ENCODE measurements around the gene KLK4. TPM values are rescaled to one million over a fixed set of nuclear protein-coding genes. Genes with fewer than 3 reads are reported as not detected.

The KLK4 gene
- total and polyA plus RNA-seq, 10 of the 15 experiments (the other 5 are each of a cell fraction or from before 2014, with no cell fraction given): 0.06 to 0.31 TPM; not detected in 8

GRCh38 chr19:50890422-50891252 is 20.6 kb downstream of the KLK4 start (continued):
- peak; percentile 63; the same call in 1 of the 2 replicates for TF ChIP-seq ZNF592 (IDR thresholded peaks at IDR 0.05)
- TF ChIP-seq MXI1 (IDR thresholded peaks at IDR 0.05; ENCODE audit: low read depth, low read length): no peak
- TF ChIP-seq CREM (IDR thresholded peaks at IDR 0.05; ENCODE audit: low read depth): peak; percentile 42; the same call in 1 of the 2 replicates
- TF ChIP-seq NBN (IDR thresholded peaks at IDR 0.05): 0 out of 2 replicates have a peak, but pooled peaks have one; percentile 45
- TF ChIP-seq IKZF1 (conservative IDR thresholded peaks at IDR 0.05): peak; percentile 58
- TF ChIP-seq SPI1 (IDR thresholded peaks at IDR 0.05; ENCODE audit: borderline replicate concordance, insufficient read depth, low read depth, low read length): peak; percentile 90
- no peak for TF ChIP-seq HSF1 (IDR thresholded peaks at IDR 0.05; ENCODE audit: low read depth, low read length)
- TF ChIP-seq STAT3 (IDR thresholded peaks at IDR 0.05; ENCODE audit: low read depth, low read length): no peak
- peak; percentile 70 to 85 for TF ChIP-seq BHLHE40 (IDR thresholded peaks at IDR 0.05; ENCODE audit: borderline replicate concordance in 1 of 2, low read depth in 2 of 2, low read length in 1 of 2)
- no peak for TF ChIP-seq PAX5 (IDR thresholded peaks at IDR 0.05; ENCODE audit: borderline replicate concordance, low read depth, low read length)
- TF ChIP-seq BMI1 (IDR thresholded peaks at IDR 0.05; ENCODE audit: borderline replicate concordance): 0 out of 2 replicates have a peak, but pooled peaks have one; percentile 14
- no peak for TF ChIP-seq ZNF24 (IDR thresholded peaks at IDR 0.05)
- no peak for TF ChIP-seq CHD1 (IDR thresholded peaks at IDR 0.05; ENCODE audit: low read depth, low read length)
- peak; percentile 86 for TF ChIP-seq ATF7 (IDR thresholded peaks at IDR 0.05; ENCODE audit: low read depth)
- no peak for TF ChIP-seq TAF1 (IDR thresholded peaks at IDR 0.05; ENCODE audit: borderline replicate concordance, low read depth, low read length)

Data from GM12878 (cell line).